Left ventricle myocardium inferior (tissue), 1 donor: ENCODE data around the gene KLHL30. TPM values are rescaled to one million over a fixed set of nuclear protein-coding genes. Genes with fewer than 3 reads are reported as not detected.

Experiments used
- DNase-seq: peaks from one replicate; pipeline ENCODE4 v3.0.0-alpha.2; 2020
- H3K27ac ChIP-seq: fragments of 200-600 bp; replicated peaks from 2 replicates; pipeline ENCODE4 v1.8.0; 2021
- H3K27me3 ChIP-seq: fragments of 200-600 bp; 2 replicates; pipeline ENCODE4 v1.8.0; 2021; ENCODE audit warnings: low read depth
- H3K36me3 ChIP-seq: fragments of 200-600 bp; 2 replicates; pipeline ENCODE4 v1.8.0; 2021
- H3K4me1 ChIP-seq: fragments of 200-600 bp; 2 replicates; pipeline ENCODE4 v1.8.0; 2021
- H3K4me3 ChIP-seq: fragments of 200-600 bp; 2 replicates; pipeline ENCODE4 v1.8.0; 2021; ENCODE audit warnings: mild to moderate bottlenecking, moderate library complexity
- H3K9me3 ChIP-seq: fragments of 200-600 bp; replicated peaks from 2 replicates; pipeline ENCODE4 v1.8.0; 2021
- intact Hi-C: fragments of 100-400 bp; cut with micrococcal nuclease; formaldehyde crosslinking; loops from one replicate; pipeline ENCODE4 v1.11.0; 2022
- total RNA-seq: library from RNA; stranded (reverse); fragmentation: NEBNext Ultra II Directional; extraction: Animal tissue kit (Norgen Biotek cat#: 25700); gene quantifications from one replicate; pipeline ENCODE4 v1.2.1, GENCODE V29; 2021
- TF ChIP-seq, protein P1 (sequence below): fragments of 200-600 bp; IDR thresholded peaks from 2 replicates; pipeline ENCODE4 v1.8.0; 2021; ENCODE audit warnings: antibody characterized with exemption, mild to moderate bottlenecking, borderline replicate concordance
- donor health status: DM: no; HTN: yes; CAD: no; lungs with severe emphysema.

The KLHL30 gene
- total RNA-seq, 1 donor from 2014 or later = 17.3 TPM

DNA sequence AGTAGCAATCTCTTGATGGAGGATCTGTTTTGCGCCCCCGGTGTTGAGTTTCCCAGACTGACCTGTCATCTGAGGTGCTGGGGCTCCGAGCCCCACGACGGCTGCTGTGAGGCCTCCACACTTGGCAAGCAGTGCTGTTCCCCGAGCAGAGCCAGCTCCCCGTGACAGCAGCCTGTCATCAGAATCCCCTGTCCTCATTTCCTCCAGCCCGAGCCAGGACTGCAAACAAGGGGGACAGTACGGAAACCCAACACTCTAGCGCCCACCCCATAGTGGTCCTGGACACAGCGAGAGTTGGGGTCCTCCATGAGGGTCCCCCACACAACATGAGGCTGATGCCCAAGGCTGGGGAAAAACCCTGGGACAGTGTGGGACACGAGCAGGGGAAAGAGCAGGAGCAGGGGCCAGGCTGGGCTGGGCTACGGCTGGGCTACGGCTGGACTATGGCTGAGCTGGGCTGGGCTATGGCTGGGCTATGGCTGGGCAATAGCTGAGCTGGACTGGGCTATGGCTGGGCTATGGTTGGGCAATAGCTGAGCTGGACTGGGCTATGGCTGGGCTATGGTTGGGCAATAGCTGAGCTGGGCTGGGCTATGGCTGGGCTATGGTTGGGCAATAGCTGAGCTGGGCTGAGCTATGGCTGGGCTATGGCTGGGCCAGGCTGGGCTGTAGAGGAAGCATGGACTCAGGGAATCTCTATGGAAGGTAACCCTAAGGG is 1.5 kb upstream of the KLHL30 start:
- Histone ChIP-seq H3K4me3 (no peak overlapping the region), H3K27ac (peak overlapping the region; percentile 94), H3K4me1 (peaks cover 55% of the 10 kb centered on the region), H3K27me3 (peaks cover 7% of the 10 kb centered on the region), H3K9me3 (no peaks in the 10 kb centered on the region), H3K36me3 (peaks cover 7% of the 10 kb centered on the region)
- intact Hi-C loops = no loop called here
- peak; percentile 43 for DNase-seq
- TF ChIP-seq, protein P1, sequence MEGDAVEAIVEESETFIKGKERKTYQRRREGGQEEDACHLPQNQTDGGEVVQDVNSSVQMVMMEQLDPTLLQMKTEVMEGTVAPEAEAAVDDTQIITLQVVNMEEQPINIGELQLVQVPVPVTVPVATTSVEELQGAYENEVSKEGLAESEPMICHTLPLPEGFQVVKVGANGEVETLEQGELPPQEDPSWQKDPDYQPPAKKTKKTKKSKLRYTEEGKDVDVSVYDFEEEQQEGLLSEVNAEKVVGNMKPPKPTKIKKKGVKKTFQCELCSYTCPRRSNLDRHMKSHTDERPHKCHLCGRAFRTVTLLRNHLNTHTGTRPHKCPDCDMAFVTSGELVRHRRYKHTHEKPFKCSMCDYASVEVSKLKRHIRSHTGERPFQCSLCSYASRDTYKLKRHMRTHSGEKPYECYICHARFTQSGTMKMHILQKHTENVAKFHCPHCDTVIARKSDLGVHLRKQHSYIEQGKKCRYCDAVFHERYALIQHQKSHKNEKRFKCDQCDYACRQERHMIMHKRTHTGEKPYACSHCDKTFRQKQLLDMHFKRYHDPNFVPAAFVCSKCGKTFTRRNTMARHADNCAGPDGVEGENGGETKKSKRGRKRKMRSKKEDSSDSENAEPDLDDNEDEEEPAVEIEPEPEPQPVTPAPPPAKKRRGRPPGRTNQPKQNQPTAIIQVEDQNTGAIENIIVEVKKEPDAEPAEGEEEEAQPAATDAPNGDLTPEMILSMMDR = no peak

DNA sequence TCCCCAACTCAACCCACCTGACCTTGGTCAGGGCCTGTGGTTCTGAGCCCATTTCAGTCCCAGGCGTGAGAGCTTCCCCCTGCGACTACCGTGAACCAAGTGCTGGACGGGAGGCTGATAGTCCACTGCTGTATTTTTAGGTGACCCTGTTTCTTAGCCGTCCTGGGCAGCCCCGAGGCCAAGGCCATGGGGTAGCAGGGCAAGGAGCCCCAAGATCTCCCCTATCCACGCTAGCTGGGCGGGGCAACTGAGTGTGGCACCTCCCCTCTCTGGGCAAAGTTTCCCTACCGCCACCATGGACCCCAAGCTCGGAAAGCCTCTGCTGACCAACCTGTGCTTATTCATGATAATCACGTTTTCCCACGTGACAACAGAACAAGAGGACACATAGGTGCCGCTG is 583 bp upstream of the KLHL30 start:
- peaks cover 7% of the 10 kb centered on the region for H3K27me3 ChIP-seq
- no peaks in the 10 kb centered on the region for H3K9me3 ChIP-seq
- H3K4me1 ChIP-seq = peaks cover 64% of the 10 kb centered on the region
- TF ChIP-seq, protein P1 = no peak
- intact Hi-C loops = no loop called here
- no peak for DNase-seq
- peak overlapping the region; percentile 94 for H3K27ac ChIP-seq
- peaks cover 7% of the 10 kb centered on the region for H3K36me3 ChIP-seq
- H3K4me3 ChIP-seq = peak overlapping the region; percentile 65

DNA sequence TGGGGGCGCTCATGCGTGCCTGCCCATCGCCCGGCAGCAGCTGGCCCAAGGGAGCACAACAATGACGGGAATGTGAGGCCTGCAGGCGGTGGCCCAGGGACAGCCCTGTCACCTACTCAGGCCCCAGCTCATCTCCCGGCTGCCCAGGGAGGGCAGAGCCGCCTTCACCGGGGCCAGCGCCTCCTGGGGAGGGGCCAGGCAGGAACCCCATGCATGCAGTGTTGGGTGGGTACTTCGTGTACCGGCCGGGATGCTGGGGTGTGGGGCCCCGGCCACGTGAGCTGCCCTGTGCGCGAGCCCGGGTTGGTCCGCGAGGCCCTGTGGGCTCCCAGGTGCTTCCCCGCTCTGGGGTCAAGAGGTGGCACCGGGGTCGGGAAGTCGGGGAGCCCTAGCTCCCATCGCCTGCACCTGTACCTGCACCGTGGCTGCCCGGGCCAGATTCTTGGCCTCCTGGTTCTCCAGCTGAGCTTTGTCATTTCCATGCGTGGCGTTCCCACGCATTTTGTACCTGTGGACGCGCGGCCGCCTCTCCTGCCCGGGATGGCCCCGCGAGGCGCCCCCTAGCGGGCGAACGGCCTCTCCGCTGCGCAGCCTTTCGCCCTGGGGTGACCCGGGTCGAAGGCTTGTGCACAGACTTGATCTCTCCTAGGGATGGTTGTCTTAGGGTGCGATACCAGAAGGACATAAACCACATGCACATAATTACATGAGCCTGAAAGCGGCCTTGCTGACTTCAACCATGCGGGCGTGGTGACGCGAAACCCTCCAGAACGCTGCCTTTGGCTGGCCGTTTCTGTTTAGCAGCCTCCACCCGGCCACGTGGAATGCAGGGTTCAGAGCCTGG is 950 bp downstream of the KLHL30 start:
- Histone ChIP-seq H3K9me3 (no peaks in the 10 kb centered on the region), H3K27me3 (peaks cover 7% of the 10 kb centered on the region), H3K27ac (peak overlapping the region; percentile 94), H3K4me3 (peak overlapping the region; percentile 65), H3K36me3 (peaks cover 7% of the 10 kb centered on the region), H3K4me1 (peaks cover 76% of the 10 kb centered on the region)
- intact Hi-C loops = no loop called here
- TF ChIP-seq, protein P1 = peak; percentile 68
- DNase-seq = peak; percentile 31

DNA sequence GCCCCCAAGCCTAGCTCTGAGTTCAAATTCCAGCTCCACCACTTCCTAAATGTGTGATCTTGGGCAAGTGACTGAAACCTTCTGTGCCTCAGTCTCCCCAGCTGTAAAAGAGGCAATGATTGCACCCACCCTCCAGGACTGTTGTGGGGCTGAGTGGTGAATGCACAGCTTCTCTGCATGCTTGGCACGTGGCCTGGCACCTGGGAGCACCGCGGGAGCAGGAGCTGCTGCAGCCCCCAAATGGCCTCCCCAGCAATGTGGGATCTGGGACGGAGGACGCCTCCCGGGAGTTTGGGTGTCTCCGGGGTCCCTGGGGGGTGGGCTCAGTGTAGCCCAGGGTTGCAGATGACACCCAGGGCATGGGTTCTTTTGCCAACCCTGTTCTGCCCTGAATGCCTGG is 1.6 kb downstream of the KLHL30 start:
- no peak for DNase-seq

DNA sequence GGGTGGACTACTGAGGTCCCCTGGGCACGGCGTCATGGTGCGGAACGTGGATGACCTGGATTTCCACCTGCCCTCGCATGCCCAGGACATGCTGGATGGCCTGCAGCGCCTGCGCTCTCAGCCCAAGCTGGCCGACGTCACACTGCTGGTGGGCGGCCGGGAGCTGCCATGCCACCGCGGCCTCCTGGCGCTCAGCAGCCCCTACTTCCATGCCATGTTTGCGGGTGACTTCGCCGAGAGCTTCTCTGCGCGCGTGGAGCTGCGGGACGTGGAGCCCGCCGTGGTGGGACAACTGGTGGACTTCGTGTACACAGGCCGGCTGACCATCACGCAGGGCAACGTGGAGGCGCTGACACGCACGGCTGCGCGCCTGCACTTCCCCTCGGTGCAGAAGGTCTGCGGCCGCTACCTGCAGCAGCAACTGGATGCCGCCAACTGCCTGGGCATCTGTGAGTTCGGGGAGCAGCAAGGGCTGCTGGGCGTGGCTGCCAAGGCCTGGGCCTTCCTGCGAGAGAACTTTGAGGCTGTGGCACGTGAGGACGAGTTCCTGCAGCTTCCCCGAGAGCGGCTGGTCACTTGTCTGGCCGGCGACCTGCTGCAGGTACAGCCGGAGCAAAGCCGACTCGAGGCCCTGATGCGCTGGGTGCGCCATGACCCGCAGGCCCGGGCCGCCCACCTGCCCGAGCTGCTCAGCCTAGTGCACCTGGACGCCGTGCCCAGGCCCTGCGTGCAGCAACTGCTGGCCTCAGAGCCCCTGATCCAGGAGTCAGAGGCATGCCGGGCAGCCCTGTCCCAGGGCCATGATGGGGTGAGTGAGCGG is 2.5 kb downstream of the KLHL30 start:
- Histone ChIP-seq H3K27me3 (peaks cover 7% of the 10 kb centered on the region), H3K36me3 (peaks cover 9% of the 10 kb centered on the region), H3K4me3 (peak overlapping the region; percentile 56), H3K9me3 (no peaks in the 10 kb centered on the region), H3K4me1 (peaks cover 76% of the 10 kb centered on the region), H3K27ac (no peak overlapping the region)
- DNase-seq = no peak
- TF ChIP-seq, protein P1 = no peak
- intact Hi-C loops = no loop called here

More for the DNA sequence above, 1.6 kb downstream of the KLHL30 start:
- H3K27me3 ChIP-seq = peaks cover 7% of the 10 kb centered on the region
- H3K4me1 ChIP-seq = peaks cover 76% of the 10 kb centered on the region
- no peaks in the 10 kb centered on the region for H3K9me3 ChIP-seq
- intact Hi-C loops = no loop called here
- no peak overlapping the region for H3K27ac ChIP-seq
- peaks cover 7% of the 10 kb centered on the region for H3K36me3 ChIP-seq
- TF ChIP-seq, protein P1 = no peak
- peak overlapping the region; percentile 65 for H3K4me3 ChIP-seq
